ENCODE results near the gene BMP7.

- no peak for TF ChIP-seq POLR2A (IDR thresholded peaks at IDR 0.05; ENCODE audit: low read depth, low read length)
- no peak for TF ChIP-seq POLR2AphosphoS5 (IDR thresholded peaks at IDR 0.05; ENCODE audit: low read depth, low read length)
- no peak for TF ChIP-seq SPI1 (IDR thresholded peaks at IDR 0.05; ENCODE audit: low read depth, low read length)
- TF ChIP-seq PAX5 (IDR thresholded peaks at IDR 0.05; ENCODE audit: insufficient read depth, low read length, severe bottlenecking) = no peak
- no peak for TF ChIP-seq TAF1 (IDR thresholded peaks at IDR 0.05; ENCODE audit: low read depth, low read length)
- no peak for TF ChIP-seq POU2F2 (IDR thresholded peaks at IDR 0.05; ENCODE audit: low read depth, low read length)
Observed at GRCh38 chr20:57240581-57241362, 25.7 kb downstream of the BMP7 start.

All from GM12891 (cell line).